SK-N-SH (cell line): ENCODE results near the gene NTSR1. TPM values are rescaled to one million over a fixed set of nuclear protein-coding genes. Genes with fewer than 3 reads are reported as not detected.

Source experiments
- CTCF ChIA-PET: fragments of 300-600, 350-600 bp; formaldehyde crosslinking; extraction: SDS; loops from one replicate; lab custom pipeline; 2021; lab: Yijun Ruan, JAX
- POLR2A ChIA-PET: fragments of 350-600 bp; sonication (Branson Sonifier 250); formaldehyde crosslinking; extraction: SDS; loops from one replicate; lab custom pipeline; 2020; ENCODE audit warnings: antibody characterized with exemption, inconsistent platforms; lab: Yijun Ruan, JAX
- DNase-seq: peaks from one replicate; pipeline ENCODE4 v3.0.0; 2012
- H2AFZ ChIP-seq: fragments of 200-600 bp; sonication (generic); 2 replicates; pipeline ENCODE4 v1.8.1; 2016; ENCODE audit warnings: antibody characterized with exemption, mild to moderate bottlenecking, low read depth
- H3F3A ChIP-seq: fragments of 200-600 bp; sonication (generic); replicated peaks from 2 replicates; pipeline ENCODE3; 2016; ENCODE audit warnings: antibody characterized with exemption, mild to moderate bottlenecking; ENCODE audit not compliant: insufficient read depth
- H3K27ac ChIP-seq, 2 experiments: fragments of 200-500 bp in 1 of 2; fragments of 200-600 bp in 1 of 2; sonication (Bioruptor generic) in 1 of 2; sonication (generic), shearing (Covaris generic) in 1 of 2; 2 replicates each; pipeline versions ENCODE4 v1.5.1 to v1.6.1; 2014 to 2016; ENCODE audit warnings: low read depth in 2 of 2, inconsistent platforms in 1 of 2, low read length in 1 of 2, mild to moderate bottlenecking in 1 of 2, mixed read lengths in 1 of 2
- H3K27me3 ChIP-seq: fragments of 200-600 bp; sonication (generic), shearing (Covaris generic); 2 replicates; pipeline ENCODE4 v1.6.1; 2016; ENCODE audit warnings: mixed run types; ENCODE audit not compliant: insufficient read depth
- H3K36me3 ChIP-seq, 2 experiments: fragments of 200-500 bp in 1 of 2; fragments of 200-600 bp in 1 of 2; sonication (Bioruptor generic) in 1 of 2; sonication (generic) in 1 of 2; replicated peaks in 1 of 2; 2 replicates each; pipeline versions ENCODE3 to v1.5.1; 2014 to 2016; ENCODE audit warnings: low read length in 1 of 2, mild to moderate bottlenecking in 1 of 2; ENCODE audit not compliant: insufficient read depth in 2 of 2, control insufficient read depth in 1 of 2
- H3K4me1 ChIP-seq, 2 experiments: fragments of 200-500 bp in 1 of 2; fragments of 200-600 bp in 1 of 2; sonication (Bioruptor generic) in 1 of 2; sonication (generic), shearing (Covaris generic) in 1 of 2; 2 replicates each; pipeline versions ENCODE4 v1.5.1 to v1.6.1; 2014 to 2016; ENCODE audit warnings: low read depth in 1 of 2, low read length in 1 of 2, mixed run types in 1 of 2; ENCODE audit not compliant: insufficient read depth in 2 of 2, control insufficient read depth in 1 of 2
- H3K4me2 ChIP-seq: fragments of 200-600 bp; sonication (generic), shearing (Covaris generic); 2 replicates; pipeline ENCODE4 v1.6.1; 2017; ENCODE audit warnings: mixed run types
- H3K4me3 ChIP-seq, 2 experiments: fragments of 200-500 bp in 1 of 2; fragments of 200-600 bp in 1 of 2; sonication (Bioruptor generic) in 1 of 2; sonication (generic), shearing (Covaris generic) in 1 of 2; 2 replicates each; pipeline versions ENCODE4 v1.5.1 to v1.8.1; 2014 to 2016; ENCODE audit warnings: low read depth in 2 of 2, inconsistent platforms in 1 of 2, low read length in 1 of 2, mild to moderate bottlenecking in 1 of 2, mixed read lengths in 1 of 2, moderate library complexity in 1 of 2
- H3K79me2 ChIP-seq: fragments of 200-600 bp; sonication (generic); 2 replicates; pipeline ENCODE4 v1.8.1; 2017; ENCODE audit warnings: mild to moderate bottlenecking; ENCODE audit not compliant: insufficient read depth
- H3K9ac ChIP-seq: fragments of 200-600 bp; sonication (generic); 2 replicates; pipeline ENCODE4 v1.6.1; 2017; ENCODE audit warnings: mixed run types
- H3K9me2 ChIP-seq: fragments of 200-600 bp; sonication (generic); 2 replicates; pipeline ENCODE4 v1.6.1; 2017; ENCODE audit warnings: mixed run types
- H3K9me3 ChIP-seq: fragments of 200-600 bp; sonication (generic); 2 replicates; pipeline ENCODE4 v1.6.1; 2017; ENCODE audit warnings: mixed run types, mild to moderate bottlenecking, moderate library complexity
- H4K20me1 ChIP-seq: fragments of 200-600 bp; sonication (generic); 2 replicates; pipeline ENCODE4 v1.6.1; 2017; ENCODE audit warnings: mild to moderate bottlenecking, mixed run types; ENCODE audit not compliant: insufficient read depth
- ELF1 ChIP-seq: IDR thresholded peaks from 2 replicates; pipeline ENCODE4 v1.4.0; 2012
- FOSL2 ChIP-seq: IDR thresholded peaks from 2 replicates; pipeline ENCODE4 v1.4.0; 2012; ENCODE audit warnings: low read depth, mild to moderate bottlenecking, moderate library complexity, borderline replicate concordance
- FOXJ3 ChIP-seq: sonication (generic); formaldehyde crosslinking; IDR thresholded peaks from 2 replicates; pipeline ENCODE4 v1.5.1; 2020; ENCODE audit warnings: mild to moderate bottlenecking, missing genetic modification reagents
- GABPA ChIP-seq: IDR thresholded peaks from 2 replicates; pipeline ENCODE4 v1.4.0; 2012; ENCODE audit warnings: low read depth, mild to moderate bottlenecking
- GATA2 ChIP-seq: sonication (generic); formaldehyde crosslinking; IDR thresholded peaks from 2 replicates; pipeline ENCODE4 v1.5.0; 2020; ENCODE audit warnings: mild to moderate bottlenecking, missing genetic modification reagents
- MAX ChIP-seq: IDR thresholded peaks from 2 replicates; pipeline ENCODE4 v1.4.0; 2012; ENCODE audit warnings: low read depth
- MEF2A ChIP-seq: IDR thresholded peaks from 2 replicates; pipeline ENCODE4 v1.4.0; 2012; ENCODE audit warnings: low read depth, borderline replicate concordance
- MXI1 ChIP-seq: IDR thresholded peaks from 2 replicates; pipeline ENCODE4 v1.6.1; 2012; ENCODE audit warnings: mild to moderate bottlenecking, low read depth, low read length, improper control_type of control experiment
- RCOR1 ChIP-seq: fragments of 150-350 bp; IDR thresholded peaks from 2 replicates; pipeline ENCODE4 v1.6.1; 2017; ENCODE audit warnings: antibody characterized with exemption, low read length
- RXRA ChIP-seq: IDR thresholded peaks from 2 replicates; pipeline ENCODE4 v1.4.0; 2012; ENCODE audit warnings: low read depth, mild to moderate bottlenecking, borderline replicate concordance
- SMC3 ChIP-seq: IDR thresholded peaks from 2 replicates; pipeline ENCODE4 v1.6.1; 2012; ENCODE audit warnings: low read depth, low read length, improper control_type of control experiment
- TCF12 ChIP-seq: IDR thresholded peaks from 2 replicates; pipeline ENCODE4 v1.4.0; 2012
- WGBS: methylation state at CpG from one replicate; pipeline ENCODE4 v1.1.6; 2017; ENCODE audit warnings: low lambda C conversion rate; 5-methylcytosine and 5-hydroxymethylcytosine counted together
- polyA plus RNA-seq, 3 experiments: library from polyadenylated mRNA; depleted of rRNA; stranded (reverse); fragments of >200 nt; gene quantifications; 2 replicates each; pipeline ENCODE4 v1.2.3, GENCODE V29; 2012
- TF ChIP-seq, protein P1 (sequence below): fragments of 150-350 bp; IDR thresholded peaks from 2 replicates; pipeline ENCODE4 v1.6.1; 2017; ENCODE audit warnings: antibody characterized with exemption, low read length, low read depth, borderline replicate concordance
- TF ChIP-seq, protein P2 (sequence below): IDR thresholded peaks from 2 replicates; pipeline ENCODE4 v1.4.0; 2012; ENCODE audit warnings: low read depth, borderline replicate concordance
- TF ChIP-seq, protein P3 (sequence below): IDR thresholded peaks from 2 replicates; pipeline ENCODE4; 2012

NTSR1 gene
- polyA plus RNA-seq, 1 of the 3 experiments (the other 2 are of a cell fraction): 8.2 TPM

DNA sequence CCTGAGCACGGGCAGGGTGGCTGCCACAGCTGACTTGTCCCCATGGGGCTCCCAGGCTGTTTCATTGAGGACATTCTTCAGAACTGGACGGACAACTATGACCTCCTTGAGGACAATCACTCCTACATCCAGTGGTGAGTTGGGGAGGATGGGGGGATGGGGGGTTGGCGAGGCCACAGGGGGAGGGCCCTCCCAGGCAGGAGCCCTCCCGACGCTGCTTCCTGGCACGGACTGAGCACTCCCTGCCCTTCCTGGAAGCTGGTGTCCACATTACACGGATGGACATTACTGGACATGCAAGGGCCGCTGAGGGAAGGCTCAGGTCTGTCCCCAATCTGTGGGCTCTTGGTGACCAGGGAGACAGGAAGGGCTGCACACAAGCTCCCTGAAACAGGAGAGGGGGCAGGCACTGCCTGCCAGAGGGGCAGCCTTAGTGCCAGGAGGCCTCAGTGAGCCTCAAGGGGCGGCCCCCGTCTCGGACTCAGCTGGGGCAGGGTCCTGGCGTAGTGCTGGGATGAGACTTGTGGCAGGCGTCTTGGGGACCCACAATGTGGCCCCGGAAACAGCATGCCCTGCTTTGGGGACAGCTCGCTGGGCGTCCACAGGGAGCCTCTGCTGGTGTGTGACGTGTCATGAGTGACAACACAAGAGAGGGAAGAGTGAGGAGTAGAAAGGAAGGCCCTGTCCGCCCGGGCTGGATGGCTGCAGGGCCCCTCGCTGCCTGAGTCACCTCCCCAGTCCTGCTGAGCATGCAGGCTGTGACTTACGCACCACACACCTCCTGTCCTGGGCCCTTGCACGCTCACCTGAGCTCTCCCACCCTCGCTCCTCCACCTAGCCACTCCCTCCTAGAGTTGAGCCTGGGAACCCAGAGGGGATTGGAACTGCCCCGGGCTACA lies 101.1 kb downstream of the NTSR1 start:
- POLR2A ChIA-PET: no interaction called here
- TF ChIP-seq, protein P1, sequence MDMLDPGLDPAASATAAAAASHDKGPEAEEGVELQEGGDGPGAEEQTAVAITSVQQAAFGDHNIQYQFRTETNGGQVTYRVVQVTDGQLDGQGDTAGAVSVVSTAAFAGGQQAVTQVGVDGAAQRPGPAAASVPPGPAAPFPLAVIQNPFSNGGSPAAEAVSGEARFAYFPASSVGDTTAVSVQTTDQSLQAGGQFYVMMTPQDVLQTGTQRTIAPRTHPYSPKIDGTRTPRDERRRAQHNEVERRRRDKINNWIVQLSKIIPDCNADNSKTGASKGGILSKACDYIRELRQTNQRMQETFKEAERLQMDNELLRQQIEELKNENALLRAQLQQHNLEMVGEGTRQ: no peak
- TF ChIP-seq MAX: no peak
- TF ChIP-seq FOXJ3 (CRISPR knock-in tag): no peak
- no peak for TF ChIP-seq MXI1
- TF ChIP-seq TCF12: no peak
- TF ChIP-seq, protein P2, sequence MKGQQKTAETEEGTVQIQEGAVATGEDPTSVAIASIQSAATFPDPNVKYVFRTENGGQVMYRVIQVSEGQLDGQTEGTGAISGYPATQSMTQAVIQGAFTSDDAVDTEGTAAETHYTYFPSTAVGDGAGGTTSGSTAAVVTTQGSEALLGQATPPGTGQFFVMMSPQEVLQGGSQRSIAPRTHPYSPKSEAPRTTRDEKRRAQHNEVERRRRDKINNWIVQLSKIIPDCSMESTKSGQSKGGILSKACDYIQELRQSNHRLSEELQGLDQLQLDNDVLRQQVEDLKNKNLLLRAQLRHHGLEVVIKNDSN: no peak
- TF ChIP-seq, protein P3, sequence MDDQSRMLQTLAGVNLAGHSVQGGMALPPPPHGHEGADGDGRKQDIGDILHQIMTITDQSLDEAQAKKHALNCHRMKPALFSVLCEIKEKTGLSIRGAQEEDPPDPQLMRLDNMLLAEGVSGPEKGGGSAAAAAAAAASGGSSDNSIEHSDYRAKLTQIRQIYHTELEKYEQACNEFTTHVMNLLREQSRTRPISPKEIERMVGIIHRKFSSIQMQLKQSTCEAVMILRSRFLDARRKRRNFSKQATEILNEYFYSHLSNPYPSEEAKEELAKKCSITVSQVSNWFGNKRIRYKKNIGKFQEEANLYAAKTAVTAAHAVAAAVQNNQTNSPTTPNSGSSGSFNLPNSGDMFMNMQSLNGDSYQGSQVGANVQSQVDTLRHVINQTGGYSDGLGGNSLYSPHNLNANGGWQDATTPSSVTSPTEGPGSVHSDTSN: no peak
- no peak for TF ChIP-seq RCOR1
- TF ChIP-seq FOSL2: no peak
- no peak for TF ChIP-seq ELF1
- TF ChIP-seq GATA2 (CRISPR knock-in tag): no peak
- no peak for TF ChIP-seq MEF2A
- no peak for TF ChIP-seq SMC3
- TF ChIP-seq RXRA: no peak
- no peak for TF ChIP-seq GABPA
- peaks cover 30% of the 10 kb centered on the region for H3K79me2 ChIP-seq
- no peak overlapping the region for H3K9ac ChIP-seq
- peaks cover 33% of the 10 kb centered on the region for H4K20me1 ChIP-seq
- no peak overlapping the region for H3K4me3 ChIP-seq
- DNase-seq: no peak
- no peak overlapping the region for H3K27ac ChIP-seq
- CTCF ChIA-PET: interaction anchor here (1.5 to 5.2 kb wide), 6 partner anchors 9 to 167 kb away, joined by 3 to 34 read pairs (median 18); partner anchors contain the start of gene SLCO4A1
- H3K36me3 ChIP-seq: peaks cover 14 to 53% of the 10 kb centered on the region in 2 experiments
- no peak overlapping the region for H3K4me2 ChIP-seq
- H3F3A ChIP-seq: no peaks in the 10 kb centered on the region
- no peaks in the 10 kb centered on the region for H3K27me3 ChIP-seq
- no peaks in the 10 kb centered on the region for H3K9me2 ChIP-seq
- no peak overlapping the region for H2AFZ ChIP-seq
- no peaks in the 10 kb centered on the region for H3K9me3 ChIP-seq
- peaks cover 10 to 28% of the 10 kb centered on the region in 2 experiments; a peak in 2 of 4 replicates for H3K4me1 ChIP-seq
- 95% methylated on average over 16 of the region's 24 CpGs for WGBS
